Stimulated activated CD4-positive, alpha-beta T cell treated with anti-CD3 and anti-CD28 coated beads, Interleukin-12 subunit alpha, Interleukin-12 subunit beta, amount 100 ng/mL, for 24 hours (primary cell): Measurements from ENCODE around the gene HNRNPF.

Experiments used
- DNase-seq, 2 experiments: peaks; one replicate each; pipeline ENCODE4 v3.0.0-alpha.2; 2020; ENCODE audit warnings: low read depth in 2 of 2

The HNRNPF gene

GRCh38 chr10:43376828-43377423 lies 32.1 kb downstream of the HNRNPF start:
- DNase-seq = no peak

GRCh38 chr10:43376046-43376635 lies 32.8 kb downstream of the HNRNPF start:
- DNase-seq = no peak

GRCh38 chr10:43375401-43376020 lies 33.5 kb downstream of the HNRNPF start:
- no peak for DNase-seq

- no peak for DNase-seq
Measured at GRCh38 chr10:43374194-43374593, 34.8 kb downstream of the HNRNPF start.

GRCh38 chr10:43373461-43373860 lies 35.5 kb downstream of the HNRNPF start:
- no peak for DNase-seq

GRCh38 chr10:43372765-43373361 lies 36.1 kb downstream of the HNRNPF start:
- no peak for DNase-seq

GRCh38 chr10:43371418-43371817 lies 37.6 kb downstream of the HNRNPF start, which contains the start of gene FXYD4:
Gene FXYD4, plus strand, starts transcription at chr10:43371636. Its CDS starts 2,111 bp downstream, at chr10:43373747.
- DNase-seq = no peak

- no peak for DNase-seq
Measured at GRCh38 chr10:43370671-43371215, 38.2 kb downstream of the HNRNPF start.

GRCh38 chr10:43369921-43370320 lies 39.1 kb downstream of the HNRNPF start:
- no peak for DNase-seq

- DNase-seq = no peak
Measured at GRCh38 chr10:43365001-43365400, 44.0 kb downstream of the HNRNPF start.

- DNase-seq = peak; percentile 97 to 98
Measured at GRCh38 chr10:43362191-43362839, 46.7 kb downstream of the HNRNPF start.

- peak in 1 of 2 experiments; percentile 15 for DNase-seq
Measured at GRCh38 chr10:43361547-43362190, 47.3 kb downstream of the HNRNPF start.

- DNase-seq = no peak
Measured at GRCh38 chr10:43360086-43360485, 48.9 kb downstream of the HNRNPF start.

GRCh38 chr10:43355749-43356371 lies 53.1 kb downstream of the HNRNPF start:
- no peak for DNase-seq

- DNase-seq = no peak
Measured at GRCh38 chr10:43354879-43355380, 54.1 kb downstream of the HNRNPF start.

- DNase-seq = no peak
Measured at GRCh38 chr10:43354330-43354635, 54.7 kb downstream of the HNRNPF start.

- DNase-seq = no peak
Measured at GRCh38 chr10:43353495-43354329, 55.3 kb downstream of the HNRNPF start.

GRCh38 chr10:43352951-43353350 lies 56.0 kb downstream of the HNRNPF start:
- no peak for DNase-seq

- DNase-seq = no peak
Measured at GRCh38 chr10:43351301-43351700, 57.7 kb downstream of the HNRNPF start.

GRCh38 chr10:43350686-43351085 lies 58.3 kb downstream of the HNRNPF start:
- DNase-seq = no peak
